Measurements from ENCODE around the gene ATAD1. TPM values are rescaled to one million over a fixed set of nuclear protein-coding genes. Genes with fewer than 3 reads are reported as not detected.

ATAD1 gene
- total RNA-seq, 2 experiments from 2014 or later = 33.7 to 38.7 TPM

- Histone ChIP-seq H3K27ac (ENCODE audit: low read depth in 1 of 2, low read length in 2 of 2) (no peak overlapping the region), H3K4me3 (ENCODE audit: low read length) (no peak overlapping the region), H3K4me1 (ENCODE audit: insufficient read depth, low read length) (no peaks in the 10 kb centered on the region), H3K27me3 (ENCODE audit: control insufficient read depth in 1 of 2, insufficient read depth in 2 of 2, low read length in 2 of 2) (no peaks in the 10 kb centered on the region), H3K36me3 (ENCODE audit: insufficient read depth, low read length) (peaks cover 38% of the 10 kb centered on the region), H3K9me3 (ENCODE audit: control insufficient read depth in 1 of 2, insufficient read depth in 1 of 2, low read length in 2 of 2) (no peaks in the 10 kb centered on the region)
- Mint-ChIP-seq H3K36me3 (ENCODE audit: low read depth) (peaks cover 45% of the 10 kb centered on the region), H3K4me3 (no peak overlapping the region), H3K4me1 (ENCODE audit: low read depth) (no peaks in the 10 kb centered on the region), H3K27ac (no peak overlapping the region), H3K27me3 (no peaks in the 10 kb centered on the region), H3K9me3 (no peaks in the 10 kb centered on the region)
- DNase-seq = no peak
- ChIA-PET POLR2A (interaction anchor here (0.5 kb wide), 1 partner anchor 60 kb away, joined by 3 read pairs; no protein-coding TSS in a partner anchor), CTCF (no interaction called here)
- no peak for TF ChIP-seq CTCF (IDR thresholded peaks at IDR 0.05)
- no peak for ATAC-seq (ENCODE audit: poor library complexity)
- intact Hi-C loops (cut with DNase I, micrococcal nuclease) = no loop called here
Observed at GRCh38 chr10:87753995-87754866, 63.8 kb downstream of the ATAD1 start.

GRCh38 chr10:87752566-87752965 lies 65.5 kb downstream of the ATAD1 start:
- H3K27me3 ChIP-seq (ENCODE audit: control insufficient read depth in 1 of 2, insufficient read depth in 2 of 2, low read length in 2 of 2) = no peaks in the 10 kb centered on the region
- H3K4me1 Mint-ChIP-seq (ENCODE audit: low read depth) = no peaks in the 10 kb centered on the region
- no peak overlapping the region for H3K27ac ChIP-seq (ENCODE audit: low read depth in 1 of 2, low read length in 2 of 2)
- peaks cover 35% of the 10 kb centered on the region for H3K36me3 ChIP-seq (ENCODE audit: insufficient read depth, low read length)
- ATAC-seq (ENCODE audit: poor library complexity) (no peak), DNase-seq (no peak)
- no peaks in the 10 kb centered on the region for H3K4me1 ChIP-seq (ENCODE audit: insufficient read depth, low read length)
- H3K9me3 Mint-ChIP-seq = no peaks in the 10 kb centered on the region
- H3K9me3 ChIP-seq (ENCODE audit: control insufficient read depth in 1 of 2, insufficient read depth in 1 of 2, low read length in 2 of 2) = no peaks in the 10 kb centered on the region
- ChIA-PET CTCF (no interaction called here), POLR2A (no interaction called here)
- no peak for TF ChIP-seq CTCF (IDR thresholded peaks at IDR 0.05)
- H3K4me3 ChIP-seq (ENCODE audit: low read length) = no peak overlapping the region
- H3K27me3 Mint-ChIP-seq = no peaks in the 10 kb centered on the region
- H3K27ac Mint-ChIP-seq = no peak overlapping the region
- intact Hi-C loops (cut with DNase I, micrococcal nuclease) = no loop called here
- peaks cover 40% of the 10 kb centered on the region for H3K36me3 Mint-ChIP-seq (ENCODE audit: low read depth)
- H3K4me3 Mint-ChIP-seq = no peak overlapping the region

GRCh38 chr10:87751274-87751673 lies 66.8 kb downstream of the ATAD1 start:
- POLR2A ChIA-PET = no interaction called here
- intact Hi-C loops (cut with DNase I, micrococcal nuclease) = no loop called here
- Mint-ChIP-seq H3K27ac (no peak overlapping the region), H3K4me1 (ENCODE audit: low read depth) (no peaks in the 10 kb centered on the region), H3K4me3 (no peak overlapping the region), H3K36me3 (ENCODE audit: low read depth) (peaks cover 36% of the 10 kb centered on the region), H3K27me3 (no peaks in the 10 kb centered on the region), H3K9me3 (no peaks in the 10 kb centered on the region)
- no peak overlapping the region for H3K4me3 ChIP-seq (ENCODE audit: low read length)
- DNase-seq (no peak), ATAC-seq (ENCODE audit: poor library complexity) (no peak)
- TF ChIP-seq CTCF (IDR thresholded peaks at IDR 0.05) = no peak
- no peaks in the 10 kb centered on the region for H3K9me3 ChIP-seq (ENCODE audit: control insufficient read depth in 1 of 2, insufficient read depth in 1 of 2, low read length in 2 of 2)
- no peaks in the 10 kb centered on the region for H3K27me3 ChIP-seq (ENCODE audit: control insufficient read depth in 1 of 2, insufficient read depth in 2 of 2, low read length in 2 of 2)
- CTCF ChIA-PET = no interaction called here
- H3K4me1 ChIP-seq (ENCODE audit: insufficient read depth, low read length) = no peaks in the 10 kb centered on the region
- peaks cover 31% of the 10 kb centered on the region for H3K36me3 ChIP-seq (ENCODE audit: insufficient read depth, low read length)
- H3K27ac ChIP-seq (ENCODE audit: low read depth in 1 of 2, low read length in 2 of 2) = no peak overlapping the region

All from CD4-positive, alpha-beta T cell (primary cell).